CD14-positive monocyte (primary cell): ENCODE data around the gene HAL. TPM values are rescaled to one million over a fixed set of nuclear protein-coding genes. Genes with fewer than 3 reads are reported as not detected.

Source experiments
- DNase-seq, 3 donors: peaks; one replicate each; pipeline ENCODE4 v3.0.0-alpha.2; 2011 to 2022
- H2AFZ ChIP-seq: 2 replicates; pipeline ENCODE4 v1.6.0; 2012; ENCODE audit warnings: mild to moderate bottlenecking, low read depth, low read length, inconsistent platforms; ENCODE audit not compliant: insufficient read depth, poor library complexity, severe bottlenecking
- H3K27ac ChIP-seq, 2 donors: 1 replicate in 1 of 2; 2 replicates in 1 of 2; pipeline ENCODE4 v1.5.1; 2012 to 2013; ENCODE audit warnings: low read length in 2 of 2, control low read depth in 1 of 2, inconsistent platforms in 1 of 2, low read depth in 1 of 2, mild to moderate bottlenecking in 1 of 2
- H3K27me3 ChIP-seq, 2 donors: one replicate each; pipeline versions ENCODE4 v1.6.0 to v1.6.1; 2011 to 2013; ENCODE audit warnings: low read length in 2 of 2; ENCODE audit not compliant: control insufficient read depth in 2 of 2, insufficient read depth in 2 of 2
- H3K36me3 ChIP-seq, 2 donors: replicated peaks in 1 of 2; 1 replicate in 1 of 2; 2 replicates in 1 of 2; pipeline versions ENCODE4 v1.5.1 to v1.6.1; 2012 to 2013; ENCODE audit warnings: low read length in 2 of 2, control low read depth in 1 of 2, inconsistent platforms in 1 of 2, mild to moderate bottlenecking in 1 of 2; ENCODE audit not compliant: insufficient read depth in 2 of 2, control insufficient read depth in 1 of 2
- H3K4me1 ChIP-seq, 2 donors: 1 replicate in 1 of 2; 2 replicates in 1 of 2; pipeline versions ENCODE4 v1.5.1 to v1.6.1; 2012 to 2013; ENCODE audit warnings: low read length in 2 of 2, control low read depth in 1 of 2, inconsistent platforms in 1 of 2, mild to moderate bottlenecking in 1 of 2, moderate library complexity in 1 of 2; ENCODE audit not compliant: insufficient read depth in 2 of 2, control insufficient read depth in 1 of 2
- H3K4me2 ChIP-seq: replicated peaks from 2 replicates; pipeline ENCODE3; 2012; ENCODE audit warnings: low read length, moderate library complexity, mild to moderate bottlenecking; ENCODE audit not compliant: poor library complexity, severe bottlenecking; ENCODE audit errors: extremely low read depth
- H3K4me3 ChIP-seq, 3 experiments: fragments of 200-600 bp in 1 of 3; sonication (generic) in 1 of 3; replicated peaks in 1 of 3; 1 replicate in 2 of 3; 2 replicates in 1 of 3; pipeline ENCODE4 v1.5.1; 2011 to 2013; ENCODE audit warnings: low read length in 3 of 3, mild to moderate bottlenecking in 3 of 3, control low read depth in 2 of 3, low read depth in 2 of 3, inconsistent platforms in 1 of 3, moderate library complexity in 1 of 3
- H3K79me2 ChIP-seq: 2 replicates; pipeline ENCODE4 v1.6.0; 2012; ENCODE audit warnings: mild to moderate bottlenecking, control low read depth, inconsistent platforms, low read length, moderate library complexity; ENCODE audit not compliant: insufficient read depth
- H3K9ac ChIP-seq: 2 replicates; pipeline ENCODE4 v1.6.0; 2017; ENCODE audit warnings: low read length, mild to moderate bottlenecking; ENCODE audit not compliant: insufficient read depth, poor library complexity, severe bottlenecking
- H3K9me3 ChIP-seq, 2 donors: replicated peaks in 1 of 2; 1 replicate in 1 of 2; 2 replicates in 1 of 2; pipeline versions ENCODE4 v1.5.1 to v1.6.1; 2012 to 2013; ENCODE audit warnings: low read length in 2 of 2, control low read depth in 1 of 2; ENCODE audit not compliant: control insufficient read depth in 1 of 2, insufficient read depth in 1 of 2
- H4K20me1 ChIP-seq: 2 replicates; pipeline ENCODE4 v1.6.0; 2012; ENCODE audit warnings: mild to moderate bottlenecking, low read length, control low read depth, moderate library complexity; ENCODE audit not compliant: insufficient read depth
- H3K27ac Mint-ChIP-seq, 7 donors: one replicate each; pipeline ENCODE4 v1.8.0; 2020; ENCODE audit warnings: mild to moderate bottlenecking in 7 of 7, mixed read lengths in 7 of 7, moderate library complexity in 6 of 7, inconsistent platforms in 2 of 7
- H3K27me3 Mint-ChIP-seq, 3 donors: one replicate each; pipeline ENCODE4 v1.8.0; 2021 to 2022; ENCODE audit warnings: low read depth in 3 of 3, mild to moderate bottlenecking in 3 of 3, mixed read lengths in 3 of 3, moderate library complexity in 3 of 3, inconsistent platforms in 1 of 3
- H3K36me3 Mint-ChIP-seq, 2 donors: one replicate each; pipeline ENCODE4 v1.8.0; 2020; ENCODE audit warnings: mixed read lengths in 2 of 2, inconsistent platforms in 1 of 2, mild to moderate bottlenecking in 1 of 2
- H3K4me1 Mint-ChIP-seq: one replicate; pipeline ENCODE4 v1.8.0; 2020; ENCODE audit warnings: mild to moderate bottlenecking, mixed read lengths
- H3K4me3 Mint-ChIP-seq, 2 donors: one replicate each; pipeline ENCODE4 v1.8.0; 2020; ENCODE audit warnings: mild to moderate bottlenecking in 2 of 2, mixed read lengths in 2 of 2, moderate library complexity in 1 of 2
- H3K9me3 Mint-ChIP-seq, 7 donors: one replicate each; pipeline ENCODE4 v1.8.0; 2020 to 2022; ENCODE audit warnings: mixed read lengths in 7 of 7, mild to moderate bottlenecking in 6 of 7, moderate library complexity in 6 of 7, inconsistent platforms in 2 of 7
- WGBS: methylation state at CpG from one replicate; pipeline ENCODE4 v1.1.5; 2013; ENCODE audit warnings: missing lambda C conversion rate; ENCODE audit not compliant: insufficient coverage; 5-methylcytosine and 5-hydroxymethylcytosine counted together
- intact Hi-C, 2 donors: fragments of 100-400 bp; cut with micrococcal nuclease; formaldehyde crosslinking; loops; one replicate each; pipeline versions ENCODE4 v1.15.0 to v1.15.1; 2023
- polyA plus RNA-seq, 3 donors: library from polyadenylated mRNA; depleted of rRNA in 1 of 3; unstranded in 2 of 3; stranded (reverse) in 1 of 3; fragments of 300-500 nt in 2 of 3; fragments of >200 nt in 1 of 3; fragmentation: Illumina TruSeq in 2 of 3; gene quantifications; 1 replicate in 2 of 3; 2 replicates in 1 of 3; pipeline ENCODE4 v1.2.3, GENCODE V29; 2012 to 2021
- TF ChIP-seq, protein P1 (sequence below): fragments of 200-600 bp; IDR thresholded peaks from one replicate; pipeline ENCODE4 v1.8.0; 2022; ENCODE audit warnings: antibody characterized with exemption, mild to moderate bottlenecking

Gene HAL
- polyA plus RNA-seq, 3 donors = 28.0 to 42.0 (median 29.2) TPM

DNA sequence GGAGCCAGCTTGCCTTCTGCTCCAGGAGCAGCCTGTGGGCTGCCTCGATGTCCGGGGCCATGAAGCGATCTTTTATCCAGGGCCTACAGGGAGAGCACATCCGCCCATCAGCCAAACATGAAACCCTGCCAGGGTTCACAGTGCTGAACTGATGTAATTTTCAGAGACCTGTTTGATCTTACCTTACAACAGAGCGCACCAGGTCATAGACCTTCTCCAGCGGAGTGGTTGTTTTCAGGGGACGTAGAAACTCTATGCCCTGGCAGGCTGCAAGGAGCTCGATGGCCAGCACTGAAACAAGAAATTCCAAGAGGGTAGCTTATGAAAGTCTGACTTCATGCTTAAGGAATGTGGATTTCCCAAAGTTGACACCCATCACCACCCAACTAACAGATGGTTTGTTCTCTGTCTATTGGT lies 19.7 kb downstream of the HAL start:
- H3K4me3 Mint-ChIP-seq = no peak overlapping the region
- Histone ChIP-seq H3K4me3 (no peak overlapping the region), H2AFZ (no peak overlapping the region), H3K9ac (no peak overlapping the region), H3K27ac (no peak overlapping the region), H3K4me1 (no peaks in the 10 kb centered on the region), H4K20me1 (no peaks in the 10 kb centered on the region), H3K9me3 (no peaks in the 10 kb centered on the region), H3K79me2 (no peaks in the 10 kb centered on the region), H3K4me2 (no peak overlapping the region), H3K27me3 (no peaks in the 10 kb centered on the region), H3K36me3 (peaks cover 82 to 94% of the 10 kb centered on the region in 2 donors)
- 100% methylated on average over 6 of the region's 8 CpGs for WGBS
- peaks cover 2% of the 10 kb centered on the region for H3K4me1 Mint-ChIP-seq
- H3K9me3 Mint-ChIP-seq = no peaks in the 10 kb centered on the region
- DNase-seq = no peak
- no peaks in the 10 kb centered on the region for H3K27me3 Mint-ChIP-seq
- TF ChIP-seq, protein P1, sequence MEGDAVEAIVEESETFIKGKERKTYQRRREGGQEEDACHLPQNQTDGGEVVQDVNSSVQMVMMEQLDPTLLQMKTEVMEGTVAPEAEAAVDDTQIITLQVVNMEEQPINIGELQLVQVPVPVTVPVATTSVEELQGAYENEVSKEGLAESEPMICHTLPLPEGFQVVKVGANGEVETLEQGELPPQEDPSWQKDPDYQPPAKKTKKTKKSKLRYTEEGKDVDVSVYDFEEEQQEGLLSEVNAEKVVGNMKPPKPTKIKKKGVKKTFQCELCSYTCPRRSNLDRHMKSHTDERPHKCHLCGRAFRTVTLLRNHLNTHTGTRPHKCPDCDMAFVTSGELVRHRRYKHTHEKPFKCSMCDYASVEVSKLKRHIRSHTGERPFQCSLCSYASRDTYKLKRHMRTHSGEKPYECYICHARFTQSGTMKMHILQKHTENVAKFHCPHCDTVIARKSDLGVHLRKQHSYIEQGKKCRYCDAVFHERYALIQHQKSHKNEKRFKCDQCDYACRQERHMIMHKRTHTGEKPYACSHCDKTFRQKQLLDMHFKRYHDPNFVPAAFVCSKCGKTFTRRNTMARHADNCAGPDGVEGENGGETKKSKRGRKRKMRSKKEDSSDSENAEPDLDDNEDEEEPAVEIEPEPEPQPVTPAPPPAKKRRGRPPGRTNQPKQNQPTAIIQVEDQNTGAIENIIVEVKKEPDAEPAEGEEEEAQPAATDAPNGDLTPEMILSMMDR = no peak
- intact Hi-C loops = no loop called here
- H3K36me3 Mint-ChIP-seq = peaks cover 82 to 92% of the 10 kb centered on the region in 2 donors
- H3K27ac Mint-ChIP-seq = no peak overlapping the region

DNA sequence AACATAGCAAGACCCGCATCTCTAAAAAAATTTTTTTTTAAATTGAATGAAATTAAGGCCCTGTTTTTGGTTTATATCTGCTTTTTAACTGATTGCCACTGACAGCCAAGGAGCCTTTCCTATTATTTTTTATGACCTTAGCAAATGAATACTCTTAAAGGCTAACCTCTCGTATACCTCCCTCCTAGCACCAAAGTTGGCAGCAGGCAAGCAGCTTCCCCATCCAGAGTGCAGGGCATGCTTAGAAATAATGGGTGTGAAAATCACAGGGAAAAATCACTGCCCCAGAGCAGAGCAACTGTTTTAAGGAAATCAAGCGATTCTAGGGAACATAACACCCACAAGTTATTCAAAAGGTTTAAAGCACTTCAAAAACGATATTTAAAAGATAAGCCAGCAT lies 20.7 kb downstream of the HAL start:
- Histone ChIP-seq H3K4me2 (no peak overlapping the region), H4K20me1 (no peaks in the 10 kb centered on the region), H3K36me3 (peaks cover 76 to 85% of the 10 kb centered on the region in 2 donors), H3K79me2 (no peaks in the 10 kb centered on the region), H3K9me3 (no peaks in the 10 kb centered on the region), H3K4me3 (no peak overlapping the region), H3K27ac (no peak overlapping the region), H3K9ac (no peak overlapping the region), H3K27me3 (no peaks in the 10 kb centered on the region), H2AFZ (no peak overlapping the region), H3K4me1 (no peaks in the 10 kb centered on the region)
- peaks cover 77 to 83% of the 10 kb centered on the region in 2 donors for H3K36me3 Mint-ChIP-seq
- intact Hi-C loops = no loop called here
- no peak for DNase-seq
- TF ChIP-seq, protein P1 = no peak
- H3K27me3 Mint-ChIP-seq = no peaks in the 10 kb centered on the region
- peaks cover 2% of the 10 kb centered on the region for H3K4me1 Mint-ChIP-seq
- peaks cover 0 to 3% (median 0%) of the 10 kb centered on the region in 7 donors for H3K9me3 Mint-ChIP-seq
- H3K4me3 Mint-ChIP-seq = no peak overlapping the region
- peak overlapping the region in 1 of 7 donors; percentile 70 for H3K27ac Mint-ChIP-seq
- no CpG with 5 or more reads among the region's 4 CpGs for WGBS
